ENCODE measurements around the gene ARHGAP19.
A peak's percentile ranks its signal among the peaks of the same experiment; 100 is the strongest.
"Not testable (repeated sequence)": the region's sequence is repeated elsewhere in the genome, so short reads cannot be mapped to it uniquely, and the experiment has no call there.

The ARHGAP19 gene

GRCh38 chr10:97297556-97298222 lies 5.3 kb upstream of the ARHGAP19 start:
- H3K4me1 ChIP-seq (ENCODE audit: low read length) = 0 out of 2 replicates have a peak, but pooled peaks cover 5% of the 10 kb centered on the region
- no peak overlapping the region for H3K27ac ChIP-seq (ENCODE audit: low read length)
- H3K4me3 ChIP-seq (ENCODE audit: low read length) = no peak overlapping the region
- no peaks in the 10 kb centered on the region for H3K9me2 ChIP-seq (replicated peaks; ENCODE audit: insufficient read depth, low read length)
- H3K27me3 ChIP-seq (replicated peaks; ENCODE audit: insufficient read depth, low read length) = no peaks in the 10 kb centered on the region
- H2AFZ ChIP-seq (ENCODE audit: low read length) = no peak overlapping the region
- no peaks in the 10 kb centered on the region for H3K9me3 ChIP-seq (replicated peaks; ENCODE audit: insufficient read depth, low read length)
- TF ChIP-seq CTCF (IDR thresholded peaks at IDR 0.05; ENCODE audit: low read length) = no peak
- TF ChIP-seq EZH2 (optimal IDR thresholded peaks at IDR 0.05; ENCODE audit: low read depth, low read length) = no peak
- no peak for TF ChIP-seq EZH2phosphoT487 (IDR thresholded peaks at IDR 0.05; ENCODE audit: low read length)
- no peak for DNase-seq
- H4K20me1 ChIP-seq (ENCODE audit: insufficient read depth, low read length) = no peaks in the 10 kb centered on the region
- H3K79me2 ChIP-seq (ENCODE audit: low read length) = no peaks in the 10 kb centered on the region
- H3F3A ChIP-seq (ENCODE audit: insufficient read depth, low read length) = no peaks in the 10 kb centered on the region
- H3K36me3 ChIP-seq (replicated peaks; ENCODE audit: insufficient read depth, low read length) = no peaks in the 10 kb centered on the region
- no peak overlapping the region for H3K9ac ChIP-seq (ENCODE audit: low read length)
- no peak overlapping the region for H3K4me2 ChIP-seq (ENCODE audit: low read depth, low read length)

- H3K4me2 ChIP-seq (ENCODE audit: low read depth, low read length) = peak overlapping the region; percentile 61; the same call in 1 of the 2 replicates
- no peak overlapping the region for H3K9ac ChIP-seq (ENCODE audit: low read length)
Measured at GRCh38 chr10:97292862-97293198, 393 bp upstream of the ARHGAP19 start.

GRCh38 chr10:97291357-97292096 lies 910 bp downstream of the ARHGAP19 start:
- H3K9ac ChIP-seq (ENCODE audit: low read length) = peak overlapping the region; percentile 84
- H4K20me1 ChIP-seq (ENCODE audit: insufficient read depth, low read length) = no peaks in the 10 kb centered on the region
- H3K36me3 ChIP-seq (replicated peaks; ENCODE audit: insufficient read depth, low read length) = no peaks in the 10 kb centered on the region
- DNase-seq = no peak
- H3F3A ChIP-seq (ENCODE audit: insufficient read depth, low read length) = no peaks in the 10 kb centered on the region
- peak overlapping the region; percentile 87; the same call in 1 of the 2 replicates for H3K27ac ChIP-seq (ENCODE audit: low read length)
- no peaks in the 10 kb centered on the region for H3K9me2 ChIP-seq (replicated peaks; ENCODE audit: insufficient read depth, low read length)
- no peaks in the 10 kb centered on the region for H3K27me3 ChIP-seq (replicated peaks; ENCODE audit: insufficient read depth, low read length)
- peak overlapping the region; percentile 88 for H3K4me3 ChIP-seq (ENCODE audit: low read length)
- TF ChIP-seq EZH2 (optimal IDR thresholded peaks at IDR 0.05; ENCODE audit: low read depth, low read length) = no peak
- TF ChIP-seq CTCF (IDR thresholded peaks at IDR 0.05; ENCODE audit: low read length) = no peak
- no peak for TF ChIP-seq EZH2phosphoT487 (IDR thresholded peaks at IDR 0.05; ENCODE audit: low read length)
- H2AFZ ChIP-seq (ENCODE audit: low read length) = peak overlapping the region; percentile 90
- no peaks in the 10 kb centered on the region for H3K9me3 ChIP-seq (replicated peaks; ENCODE audit: insufficient read depth, low read length)
- H3K4me1 ChIP-seq (ENCODE audit: low read length) = no peaks in the 10 kb centered on the region
- H3K4me2 ChIP-seq (ENCODE audit: low read depth, low read length) = peak overlapping the region; percentile 61
- H3K79me2 ChIP-seq (ENCODE audit: low read length) = peaks cover 44% of the 10 kb centered on the region

More at GRCh38 chr10:97292862-97293198, 393 bp upstream of the ARHGAP19 start:
- Histone ChIP-seq H3K9me2 (replicated peaks; ENCODE audit: insufficient read depth, low read length) (no peaks in the 10 kb centered on the region), H3K27ac (ENCODE audit: low read length) (no peak overlapping the region), H3F3A (ENCODE audit: insufficient read depth, low read length) (no peaks in the 10 kb centered on the region), H2AFZ (ENCODE audit: low read length) (no peak overlapping the region), H3K4me1 (ENCODE audit: low read length) (no peaks in the 10 kb centered on the region), H3K4me3 (ENCODE audit: low read length) (peak overlapping the region; percentile 88; the same call in 1 of the 2 replicates), H3K79me2 (ENCODE audit: low read length) (peaks cover 34% of the 10 kb centered on the region), H4K20me1 (ENCODE audit: insufficient read depth, low read length) (no peaks in the 10 kb centered on the region), H3K9me3 (replicated peaks; ENCODE audit: insufficient read depth, low read length) (no peaks in the 10 kb centered on the region), H3K36me3 (replicated peaks; ENCODE audit: insufficient read depth, low read length) (no peaks in the 10 kb centered on the region), H3K27me3 (replicated peaks; ENCODE audit: insufficient read depth, low read length) (no peaks in the 10 kb centered on the region)
- DNase-seq = no peak
- TF ChIP-seq EZH2phosphoT487 (IDR thresholded peaks at IDR 0.05; ENCODE audit: low read length) = no peak
- no peak for TF ChIP-seq EZH2 (optimal IDR thresholded peaks at IDR 0.05; ENCODE audit: low read depth, low read length)
- TF ChIP-seq CTCF (IDR thresholded peaks at IDR 0.05; ENCODE audit: low read length) = no peak

GRCh38 chr10:97290576-97291356 lies 1.7 kb downstream of the ARHGAP19 start:
- not testable (repeated sequence) for H3K4me1 ChIP-seq (ENCODE audit: low read length); DNase-seq; H3K4me3 ChIP-seq (ENCODE audit: low read length); H3K4me2 ChIP-seq (ENCODE audit: low read depth, low read length); H3K9me2 ChIP-seq (replicated peaks; ENCODE audit: insufficient read depth, low read length); H3K36me3 ChIP-seq (replicated peaks; ENCODE audit: insufficient read depth, low read length); H3K9me3 ChIP-seq (replicated peaks; ENCODE audit: insufficient read depth, low read length); H3K27ac ChIP-seq (ENCODE audit: low read length); H3K9ac ChIP-seq (ENCODE audit: low read length); H2AFZ ChIP-seq (ENCODE audit: low read length); H3K27me3 ChIP-seq (replicated peaks; ENCODE audit: insufficient read depth, low read length); H3F3A ChIP-seq (ENCODE audit: insufficient read depth, low read length); H4K20me1 ChIP-seq (ENCODE audit: insufficient read depth, low read length)
- H3K79me2 ChIP-seq (ENCODE audit: low read length) = peaks cover 51% of the 10 kb centered on the region

GRCh38 chr10:97290076-97290475 lies 2.4 kb downstream of the ARHGAP19 start:
- not testable (repeated sequence) for H3K9me3 ChIP-seq (replicated peaks; ENCODE audit: insufficient read depth, low read length); H3K9ac ChIP-seq (ENCODE audit: low read length); H4K20me1 ChIP-seq (ENCODE audit: insufficient read depth, low read length); H3K9me2 ChIP-seq (replicated peaks; ENCODE audit: insufficient read depth, low read length); H3K27me3 ChIP-seq (replicated peaks; ENCODE audit: insufficient read depth, low read length); H3K36me3 ChIP-seq (replicated peaks; ENCODE audit: insufficient read depth, low read length); H3K4me1 ChIP-seq (ENCODE audit: low read length); H3K27ac ChIP-seq (ENCODE audit: low read length); H3K4me3 ChIP-seq (ENCODE audit: low read length); DNase-seq; H3K4me2 ChIP-seq (ENCODE audit: low read depth, low read length); H2AFZ ChIP-seq (ENCODE audit: low read length); H3F3A ChIP-seq (ENCODE audit: insufficient read depth, low read length)
- H3K79me2 ChIP-seq (ENCODE audit: low read length) = peaks cover 53% of the 10 kb centered on the region
